Measurements from ENCODE around the gene COLQ.
"Not testable (repeated sequence)": the region's sequence is repeated elsewhere in the genome, so short reads cannot be mapped to it uniquely, and the experiment has no call there.

Gene COLQ

DNA sequence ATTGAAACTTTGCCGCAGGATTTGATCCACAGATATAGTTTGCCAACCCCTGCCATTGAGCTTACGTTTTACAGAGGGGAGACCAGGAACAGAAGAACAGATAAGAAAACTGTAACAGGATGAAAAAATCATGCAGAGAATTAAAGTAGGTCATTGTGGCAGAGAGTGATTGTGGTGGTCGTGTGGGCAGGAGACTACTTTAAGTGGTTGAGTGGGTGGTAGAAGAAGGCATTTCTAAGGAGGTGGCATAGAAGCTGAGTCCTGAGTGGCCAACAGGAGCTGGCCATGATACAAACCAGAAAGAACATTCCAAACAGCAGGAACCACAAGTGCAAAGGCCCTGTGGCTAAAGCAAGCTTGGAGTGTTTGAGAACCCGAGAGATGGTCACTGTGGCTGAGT lies 34.5 kb downstream of the COLQ start:
- DNase-seq = no peak

DNA sequence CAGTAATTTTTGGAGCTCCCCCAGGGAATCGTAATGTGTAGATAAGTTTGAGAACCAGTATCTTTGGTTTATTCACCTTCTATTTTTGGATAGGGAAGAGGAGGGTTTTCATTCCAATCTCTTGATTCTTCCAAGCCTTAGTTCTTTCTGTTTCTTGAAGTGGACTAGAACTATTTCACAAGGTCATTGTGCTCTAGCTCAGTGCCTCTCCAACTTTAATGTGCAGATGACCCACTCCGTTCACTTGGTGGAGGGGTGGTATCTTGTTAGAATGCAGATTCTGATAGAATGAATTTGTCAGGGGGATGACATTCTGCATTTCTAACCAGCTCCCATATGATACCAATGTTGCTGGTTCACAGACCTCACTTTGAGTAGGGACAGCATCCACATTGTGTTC lies 35.5 kb downstream of the COLQ start:
- no peak for DNase-seq

DNA sequence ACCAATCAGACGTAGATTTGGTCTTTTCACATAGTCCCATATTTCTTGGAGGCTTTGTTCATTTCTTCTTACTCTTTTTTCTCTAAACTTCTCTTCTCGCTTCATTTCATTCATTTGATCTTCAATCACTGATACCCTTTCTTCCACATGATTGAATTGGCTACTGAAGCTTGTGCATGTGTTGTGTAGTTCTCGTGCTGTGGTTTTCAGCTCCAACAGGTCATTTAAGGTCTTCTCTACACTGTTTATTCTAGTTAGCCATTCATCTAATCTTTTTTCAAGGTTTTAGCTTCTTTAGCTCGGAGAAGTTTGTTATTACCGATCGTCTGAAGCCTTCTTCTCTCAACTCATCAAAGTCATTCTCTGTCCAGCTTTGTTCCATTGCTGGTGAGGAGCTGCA lies 37.0 kb downstream of the COLQ start:
- not testable (repeated sequence) for DNase-seq

DNA sequence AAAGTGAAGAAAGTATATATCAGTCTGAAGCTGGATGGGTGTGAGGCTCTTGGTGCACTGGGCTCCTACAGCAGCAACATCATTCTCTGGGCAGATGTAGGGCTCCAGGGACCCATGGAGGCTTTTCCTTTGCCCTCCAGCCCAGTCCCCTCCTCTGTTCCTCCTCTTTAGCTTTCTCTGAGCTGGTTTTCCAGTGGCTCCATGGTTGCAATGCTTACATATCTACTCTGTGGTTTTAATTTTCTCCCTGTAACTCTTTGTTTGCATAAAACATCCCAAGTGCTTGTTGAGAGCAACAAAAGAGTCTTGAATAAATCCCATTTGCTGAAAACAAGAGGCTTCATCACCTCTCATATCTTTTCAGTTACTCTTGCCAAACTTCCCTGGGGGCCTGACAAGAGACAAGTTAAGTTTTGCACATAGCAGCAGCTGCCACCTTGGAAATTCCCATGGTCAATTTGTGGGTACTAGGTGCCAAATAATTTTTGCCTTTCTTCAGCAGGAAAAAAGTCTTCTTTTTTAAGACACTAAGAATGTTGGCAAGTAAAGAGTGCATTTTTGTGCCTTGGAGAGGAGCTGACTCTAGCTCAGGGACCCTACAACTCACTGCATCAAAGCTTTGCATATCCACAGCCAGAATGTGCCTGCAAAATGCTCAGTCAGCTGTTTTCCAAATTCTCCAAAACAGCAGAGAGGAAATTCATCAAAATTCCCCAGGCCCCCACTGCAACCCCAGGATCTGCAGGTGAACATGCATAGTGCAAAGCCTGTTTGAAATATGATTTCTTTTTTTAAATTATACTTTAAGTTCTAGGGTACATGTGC lies 41.9 kb downstream of the COLQ start:
- no peak for DNase-seq

DNA sequence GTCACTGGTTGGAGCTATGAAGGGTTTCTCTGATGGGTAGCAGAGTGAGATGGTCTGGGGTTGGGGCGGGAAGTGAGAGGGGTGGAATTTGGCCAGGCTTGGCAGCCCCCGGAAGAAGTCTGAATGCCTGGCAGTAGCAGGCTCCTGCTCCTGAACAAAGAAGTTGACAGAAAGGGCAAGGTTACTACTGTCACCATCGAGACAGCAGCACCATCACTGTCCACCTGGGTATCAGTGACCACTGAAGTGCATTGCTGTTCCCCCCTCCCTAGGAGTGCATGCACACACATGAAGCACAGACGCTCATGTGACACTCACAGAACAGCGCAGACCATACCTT lies 42.9 kb downstream of the COLQ start:
- no peak for DNase-seq

DNA sequence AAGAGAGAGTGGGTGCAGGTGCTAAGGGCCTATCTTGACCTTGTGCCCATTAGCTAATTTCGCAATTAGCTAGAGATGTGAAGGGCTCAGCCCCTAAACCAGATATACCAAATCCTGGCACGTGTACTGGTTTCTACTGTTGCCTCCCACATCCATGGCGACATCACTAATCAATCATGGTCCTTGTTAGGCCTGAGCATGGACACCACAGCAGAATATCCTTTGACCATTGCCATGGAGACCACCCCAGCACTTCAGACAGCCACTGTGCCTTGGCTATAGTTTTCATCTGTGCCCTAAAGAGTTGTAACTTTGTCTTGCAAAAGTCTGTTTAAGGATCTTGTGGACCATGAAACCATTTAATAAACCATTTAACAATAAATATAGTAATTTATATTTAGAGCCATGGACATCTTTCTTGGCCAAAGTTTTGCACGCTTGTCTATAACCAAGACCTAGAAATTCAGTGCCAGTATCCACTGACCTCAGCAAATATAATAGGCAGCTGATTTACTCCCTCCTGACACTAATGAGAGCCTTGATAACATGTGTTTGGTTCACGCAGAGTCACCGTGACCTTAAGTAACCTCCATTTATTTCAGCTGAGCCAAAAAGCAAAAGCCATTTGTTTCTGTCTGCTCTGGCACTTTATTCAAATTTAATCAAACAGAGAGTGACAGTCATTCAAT lies 43.4 kb downstream of the COLQ start:
- no peak for DNase-seq

DNA sequence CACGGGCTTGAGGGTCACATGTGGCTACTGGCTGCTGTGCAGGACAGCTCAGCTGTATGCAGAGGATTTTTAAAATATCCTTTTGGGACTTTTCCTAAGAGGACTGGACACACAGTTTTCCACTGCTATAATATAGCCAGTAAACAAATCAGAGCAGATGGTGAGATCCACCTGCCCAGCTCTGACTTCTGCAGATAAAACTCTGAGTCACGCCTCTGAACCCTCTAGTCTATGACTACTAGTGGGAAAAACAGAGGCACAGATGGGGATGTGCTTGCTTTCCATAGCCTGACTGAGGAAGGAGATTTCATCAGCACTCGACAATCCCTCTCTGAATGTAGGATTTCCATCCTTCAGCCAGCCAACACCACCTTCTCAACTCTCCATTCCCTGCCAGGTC lies 45.1 kb downstream of the COLQ start:
- no peak for DNase-seq

DNA sequence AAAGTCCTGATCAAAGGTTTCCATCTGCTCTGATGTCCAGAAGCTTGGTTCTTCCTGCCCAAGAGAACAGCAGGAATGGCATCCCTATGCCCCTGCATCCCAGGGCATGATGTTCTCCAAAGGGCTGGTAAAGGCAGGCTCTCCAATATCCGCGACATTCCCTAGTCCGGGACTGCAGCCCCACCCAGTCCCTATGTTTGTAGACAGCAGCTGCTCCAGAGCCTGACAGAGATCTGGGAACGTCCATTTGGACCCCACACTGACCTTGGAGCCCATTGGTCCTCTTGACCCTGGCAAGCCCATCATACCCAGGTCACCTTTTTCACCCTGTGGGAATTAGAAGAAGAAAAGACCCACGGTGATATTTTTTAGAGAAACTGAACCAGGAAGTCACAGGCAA lies 46.3 kb downstream of the COLQ start:
- DNase-seq = no peak

DNA sequence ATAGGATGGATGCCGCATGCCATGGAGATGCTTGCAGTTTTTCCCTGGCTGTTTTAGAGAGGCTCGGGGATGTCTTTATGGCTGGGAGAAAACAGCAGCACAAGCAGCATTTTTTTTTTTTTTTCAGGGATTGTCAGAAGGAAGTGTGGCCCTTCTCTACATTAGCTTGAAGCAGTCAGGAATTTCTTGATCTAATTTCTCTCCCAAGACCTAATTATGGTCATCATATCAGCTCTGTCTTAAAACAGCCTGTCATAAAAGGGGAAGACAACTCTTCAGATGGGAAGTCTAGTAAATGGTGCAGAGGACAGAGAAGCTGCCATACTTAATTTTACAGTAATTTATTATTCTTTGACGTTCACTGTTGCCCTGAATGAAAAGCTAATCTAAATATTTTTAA lies 49.6 kb downstream of the COLQ start:
- no peak for DNase-seq

DNA sequence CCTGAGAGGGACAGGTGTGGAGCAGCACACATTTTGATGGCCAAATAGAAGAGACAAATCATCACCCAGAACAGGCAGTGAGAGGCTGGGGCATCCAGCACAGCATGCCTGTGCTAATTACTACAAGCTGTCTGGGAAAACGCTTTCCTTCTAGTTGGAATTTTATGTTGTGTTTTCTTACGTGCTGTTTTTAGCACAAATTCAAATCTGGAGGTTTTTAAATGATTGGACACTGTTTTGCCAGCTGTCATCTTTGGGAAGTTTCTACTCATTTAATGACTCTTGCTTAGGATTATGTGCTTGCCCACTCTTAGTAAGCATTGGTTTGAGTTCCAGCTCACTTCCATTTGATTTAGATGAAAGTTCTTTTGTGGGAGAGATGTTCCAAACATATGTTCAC lies 50.7 kb downstream of the COLQ start:
- no peak for DNase-seq

DNA sequence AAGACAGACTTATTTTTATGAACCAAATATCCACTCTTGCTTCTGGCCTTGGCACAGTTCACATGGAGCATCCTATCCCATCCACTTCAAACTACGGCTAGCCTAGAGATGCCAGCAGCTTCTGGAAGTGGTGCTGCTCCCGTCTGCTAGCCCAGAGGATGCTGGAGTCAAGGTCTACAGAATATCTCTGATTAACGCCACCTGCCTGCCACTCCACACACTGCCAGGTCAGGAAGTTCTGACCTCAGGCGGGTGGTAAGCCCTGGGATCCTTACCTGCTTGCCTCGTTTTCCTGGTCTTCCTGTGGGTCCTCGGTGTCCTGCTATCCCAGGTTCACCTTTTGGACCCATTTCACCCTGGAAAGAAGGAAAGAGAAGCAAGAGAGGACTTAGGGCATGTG lies 51.2 kb downstream of the COLQ start:
- DNase-seq = no peak

DNA sequence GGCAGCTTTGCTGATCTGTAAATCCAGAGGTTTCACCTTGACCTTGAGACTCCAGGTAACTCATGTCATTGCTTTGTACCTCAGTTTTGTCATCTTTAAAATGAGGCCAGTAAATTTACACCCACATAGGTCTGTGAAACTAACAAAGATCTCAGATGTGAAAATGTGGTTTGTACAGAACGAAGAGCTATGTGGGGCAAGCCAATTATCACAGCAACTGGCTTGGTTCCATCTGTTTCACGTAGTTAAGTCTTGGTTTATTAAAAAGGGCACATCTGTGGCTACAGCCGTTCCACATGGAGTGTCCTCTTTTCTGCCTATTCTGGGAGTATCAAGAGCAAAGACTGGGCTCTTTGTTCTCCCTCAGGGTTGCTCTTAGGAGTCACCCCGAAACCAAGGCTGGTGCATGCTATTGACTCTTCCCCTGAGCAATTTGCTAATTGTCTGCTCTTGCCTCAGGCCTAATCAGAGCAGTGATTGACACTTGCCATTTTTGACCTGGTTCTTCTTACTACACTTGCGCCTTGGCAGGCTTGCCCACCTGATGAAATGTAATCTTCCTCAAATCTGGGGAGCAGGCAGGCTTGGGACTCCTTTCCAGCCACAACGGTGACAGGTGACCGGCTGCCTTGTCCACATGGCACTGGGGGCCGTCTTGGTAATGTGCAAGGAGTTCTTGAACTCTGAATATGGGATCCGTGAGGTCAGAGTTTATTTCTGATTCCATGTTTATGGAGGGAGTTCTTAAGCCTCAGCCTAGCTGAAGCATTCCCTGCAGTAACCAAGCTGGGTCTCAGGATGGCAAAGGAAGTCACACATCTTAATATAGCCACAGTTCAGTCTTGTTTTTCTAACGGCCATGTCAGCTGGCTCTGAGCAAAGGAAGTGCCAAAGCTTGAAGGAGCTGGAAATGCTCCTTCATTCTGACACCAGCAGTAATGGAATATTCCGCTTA lies 54.0 kb downstream of the COLQ start:
- no peak for DNase-seq

DNA sequence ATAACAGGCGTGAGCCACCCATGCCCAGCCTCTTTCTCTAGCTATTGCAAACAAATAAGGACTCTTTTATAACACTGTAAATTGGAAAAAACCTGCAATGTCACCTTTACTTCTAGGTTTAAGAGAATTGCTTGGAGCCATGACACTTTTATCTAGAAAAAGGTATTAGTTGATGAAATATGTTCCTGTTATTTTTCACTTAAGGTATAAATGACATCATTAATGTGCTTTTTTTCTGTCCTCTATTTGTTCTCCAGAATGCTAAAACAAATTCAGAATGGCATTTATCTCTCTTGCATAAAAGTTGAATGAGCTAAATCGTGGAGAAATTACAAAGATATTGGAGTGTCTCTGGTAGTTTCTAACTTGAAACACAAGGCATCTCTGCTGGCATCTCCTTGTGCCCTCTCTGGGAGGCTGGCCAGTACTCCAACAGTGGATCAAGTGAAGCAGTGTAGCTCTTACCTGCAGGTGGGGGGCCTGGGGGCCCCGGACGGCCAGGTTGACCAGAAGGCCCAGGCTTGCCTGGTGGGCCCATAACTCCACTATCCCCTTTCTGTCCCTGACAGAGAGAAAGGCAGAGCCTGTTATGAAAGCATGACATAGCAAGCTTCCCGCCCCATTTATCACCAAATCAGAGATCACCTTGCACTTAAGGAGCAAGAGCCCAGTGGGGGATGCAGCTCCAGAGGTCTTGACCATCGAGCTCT lies 55.5 kb downstream of the COLQ start:
- no peak for DNase-seq

DNA sequence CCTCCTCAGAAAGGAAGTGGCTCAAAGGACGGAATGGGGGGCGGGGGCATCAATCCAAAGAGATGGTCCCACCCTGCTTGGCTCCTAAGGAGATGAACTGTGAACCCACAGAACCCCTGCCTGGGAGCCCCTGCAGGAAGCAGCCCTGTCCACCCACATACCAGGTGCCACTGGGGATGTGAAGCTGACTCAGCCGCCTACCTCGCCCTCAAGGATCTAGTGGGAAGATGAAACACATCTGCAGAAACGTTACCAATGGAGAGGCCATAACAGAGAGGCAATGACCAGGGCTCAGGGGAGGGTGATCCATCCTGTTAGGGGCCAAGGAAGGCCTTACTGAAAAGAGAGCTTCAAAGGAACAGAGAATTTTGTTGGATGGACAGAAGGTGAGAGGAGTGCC lies 59.1 kb downstream of the COLQ start:
- DNase-seq = peak; percentile 57

DNA sequence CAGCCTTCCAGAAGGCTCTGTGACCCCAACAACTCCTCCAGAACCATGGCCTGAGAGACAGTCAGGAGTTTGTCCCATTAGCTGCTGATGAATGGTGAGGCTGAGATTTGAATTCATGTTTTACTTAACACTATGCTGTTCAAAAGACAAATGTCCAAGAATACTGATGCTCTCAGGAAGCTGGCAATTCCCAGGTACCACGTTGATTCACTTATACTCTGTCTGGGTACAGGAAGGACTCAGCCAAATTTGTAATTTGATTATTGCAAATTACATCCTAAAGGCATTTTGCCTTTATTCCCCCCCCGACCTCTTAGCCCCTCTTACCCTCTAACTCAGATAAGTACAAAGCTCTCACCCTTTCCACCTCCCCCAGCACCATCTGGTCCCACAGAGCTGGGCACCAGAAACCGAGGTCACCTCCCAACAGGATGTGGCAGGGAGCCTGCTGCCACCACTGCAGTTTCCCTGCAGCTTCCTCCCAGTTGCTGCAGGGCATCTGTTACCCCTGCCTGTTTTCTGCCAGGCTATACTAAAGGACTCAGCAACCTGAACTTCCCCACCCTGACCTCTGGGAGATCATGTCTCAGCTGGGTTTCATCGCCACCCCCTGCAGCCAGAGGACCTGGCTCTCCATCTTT lies 60.5 kb downstream of the COLQ start:
- peak; percentile 51 for DNase-seq

DNA sequence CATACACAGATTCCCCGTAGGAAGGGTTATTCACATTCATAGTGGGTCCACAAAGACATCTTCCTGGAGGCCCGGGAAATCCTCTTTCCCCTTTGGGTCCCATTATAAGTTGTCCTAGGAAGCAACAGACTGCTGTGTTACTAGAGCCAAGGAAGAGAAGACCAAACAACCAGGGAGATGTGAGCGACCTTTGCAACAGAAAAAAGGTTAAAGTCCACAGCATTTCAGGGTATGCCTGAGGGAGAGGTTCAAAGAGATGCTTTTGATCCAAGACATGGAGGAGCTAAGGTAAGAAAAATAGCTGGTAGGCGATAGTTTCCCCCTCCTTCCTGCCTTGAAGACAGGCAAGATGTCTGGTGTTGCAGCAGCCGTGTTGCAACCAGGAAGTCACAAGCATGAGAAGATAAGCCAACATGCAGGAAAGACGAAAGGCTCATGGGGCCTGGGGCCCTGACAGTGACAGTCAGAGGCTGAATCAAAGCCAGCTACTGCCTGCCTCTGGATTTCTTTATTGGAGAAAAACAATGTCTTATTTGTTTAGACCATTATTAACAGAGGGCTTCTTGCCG lies 63.2 kb downstream of the COLQ start:
- peak; percentile 38 for DNase-seq

DNA sequence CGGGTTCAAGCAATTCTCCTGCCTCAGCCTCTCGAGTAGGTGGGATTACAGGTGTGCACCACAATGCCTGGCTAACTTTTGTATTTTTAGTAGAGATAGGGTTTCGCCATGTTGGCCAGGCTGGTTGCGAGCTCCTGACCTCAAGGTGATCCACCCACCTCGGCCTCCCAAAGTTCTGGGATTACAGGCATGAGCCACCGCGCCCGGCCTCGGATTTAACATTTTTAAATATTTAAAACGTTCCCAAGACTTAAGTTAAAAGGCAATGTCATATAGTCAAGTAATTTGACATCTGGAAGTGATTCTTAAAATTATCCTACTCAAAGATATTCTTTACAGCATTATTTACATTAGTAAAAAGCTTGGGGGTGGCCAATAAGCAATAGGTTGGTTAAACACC lies 64.6 kb downstream of the COLQ start:
- peak; percentile 7 for DNase-seq

DNA sequence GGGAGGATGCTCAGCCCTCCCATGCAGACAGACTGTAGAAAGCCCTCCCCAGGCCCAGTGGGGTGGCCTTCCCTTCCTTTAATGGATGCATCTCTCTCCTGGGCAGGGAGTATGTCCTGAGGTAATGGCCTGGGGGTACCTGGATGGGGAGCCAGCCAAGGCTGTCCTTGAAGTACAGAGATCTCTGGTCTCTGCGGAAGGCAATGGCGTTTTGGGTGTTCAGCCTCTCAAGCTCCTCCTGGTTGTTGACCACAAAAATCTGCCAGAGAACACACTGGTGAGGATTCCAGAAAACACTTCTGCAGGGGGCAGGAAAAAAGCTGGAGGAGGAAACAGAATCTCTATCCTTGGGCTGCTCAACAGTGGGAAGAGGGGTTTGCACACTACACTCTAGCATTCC lies 65.2 kb downstream of the COLQ start:
- no peak for DNase-seq

DNA sequence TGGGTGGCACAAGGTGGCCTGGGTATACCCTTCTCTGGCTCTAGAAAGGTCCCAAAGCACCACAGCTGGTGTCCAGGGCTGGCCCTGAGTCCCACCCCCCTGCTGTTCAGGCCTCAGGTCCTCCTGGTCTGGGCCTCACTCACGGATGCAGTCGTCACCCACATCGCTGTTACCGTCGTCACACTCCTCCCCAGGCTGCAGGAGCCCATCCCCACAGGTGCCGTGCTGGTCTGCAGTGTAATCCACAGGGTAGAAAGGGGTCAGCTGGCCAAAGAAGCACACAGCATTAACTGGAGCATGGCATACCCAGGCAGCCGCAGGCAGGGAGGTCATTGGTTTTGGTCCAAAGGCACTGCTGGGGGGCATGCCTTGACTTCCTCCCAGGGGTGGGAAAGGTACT lies 65.8 kb downstream of the COLQ start:
- peak; percentile 45 for DNase-seq

DNA sequence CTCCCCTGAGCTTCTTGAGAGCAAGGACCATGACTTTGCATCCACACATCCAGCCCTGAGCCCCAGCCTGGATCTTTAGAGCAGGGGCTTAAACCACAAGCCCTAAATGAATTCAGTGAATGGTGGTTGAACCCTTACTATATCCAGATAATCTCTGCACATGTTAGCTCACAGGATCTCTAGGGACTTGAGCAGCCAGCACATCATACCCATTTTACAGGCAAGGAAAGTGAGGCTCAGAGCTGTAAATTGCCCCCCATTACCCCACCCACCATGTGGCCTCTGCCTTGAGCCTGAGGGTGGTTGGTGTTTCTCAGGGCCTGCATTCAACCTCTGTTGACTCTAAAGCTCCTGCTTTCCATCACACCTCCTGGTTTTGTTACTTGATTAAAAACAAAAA lies 66.5 kb downstream of the COLQ start:
- peak; percentile 24 for DNase-seq

DNA sequence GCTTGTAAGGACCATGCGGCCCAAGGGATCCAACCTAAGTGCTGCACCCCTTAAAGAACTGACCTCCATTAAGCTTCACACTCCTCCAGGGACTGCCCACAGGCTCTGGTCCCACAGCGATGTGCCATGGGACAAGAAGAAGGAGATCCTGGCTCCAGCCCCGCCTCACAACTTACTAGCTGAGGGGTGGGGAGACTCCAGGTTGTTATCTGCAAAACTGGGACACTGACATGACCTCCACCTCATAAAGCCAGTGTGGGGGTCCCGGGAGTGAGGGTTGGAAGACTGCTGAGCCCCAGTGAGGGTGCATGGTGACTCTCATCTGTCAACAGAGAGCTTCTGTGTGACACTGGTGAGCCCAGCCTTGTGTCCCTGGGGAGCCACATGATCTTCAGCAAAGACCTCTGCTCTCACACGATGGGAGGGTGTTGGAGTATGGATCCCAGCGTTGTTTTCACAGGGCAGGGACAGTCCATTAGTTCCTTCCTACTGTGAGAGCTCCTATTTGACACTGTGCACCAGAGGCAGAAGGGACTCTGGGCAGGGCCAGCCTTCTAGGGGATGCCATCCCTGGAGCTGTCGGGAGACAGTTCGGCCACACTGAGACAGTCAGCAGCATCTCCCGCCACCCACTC lies 67.4 kb downstream of the COLQ start:
- peak; percentile 40 for DNase-seq

DNA sequence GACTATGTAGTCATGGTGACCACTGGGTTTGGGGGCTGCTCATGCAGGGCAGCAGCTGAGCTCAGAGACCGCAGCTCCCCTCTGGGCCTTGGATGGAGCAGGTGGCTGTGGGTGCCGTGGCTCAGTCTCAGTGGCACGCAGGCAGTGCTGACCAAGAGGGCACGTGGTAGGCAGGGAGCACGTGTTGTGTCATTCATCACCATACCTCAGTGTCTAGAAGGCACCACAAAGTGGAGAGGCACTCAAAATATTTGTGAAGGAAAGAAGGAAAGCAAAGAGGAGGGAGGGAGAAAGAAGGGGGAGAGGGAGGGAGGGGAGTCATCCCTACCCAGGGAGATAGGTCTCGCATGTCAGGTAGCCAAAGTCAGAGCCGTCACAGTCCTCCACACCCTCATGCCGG lies 68.0 kb downstream of the COLQ start:
- DNase-seq = peak; percentile 4
